Activated CD4-positive, alpha-beta T cell treated with anti-CD3 and anti-CD28 coated beads, Interleukin-2, amount 50 U/mL, for 48 hours (primary cell): Measurements from ENCODE around the gene POLD2.
"Not testable (repeated sequence)": the region's sequence is repeated elsewhere in the genome, so short reads cannot be mapped to it uniquely, and the experiment has no call there.

Source experiments
- DNase-seq, 2 experiments: peaks; one replicate each; pipeline ENCODE4 v3.0.0-alpha.2; 2020

The POLD2 gene

GRCh38 chr7:44138698-44139097 lies 15.3 kb upstream of the POLD2 start:
- no peak for DNase-seq

GRCh38 chr7:44136731-44137130 lies 13.4 kb upstream of the POLD2 start:
- DNase-seq = no peak

GRCh38 chr7:44134943-44135628 lies 11.7 kb upstream of the POLD2 start:
- no peak for DNase-seq

GRCh38 chr7:44133295-44133694 lies 9.9 kb upstream of the POLD2 start:
- DNase-seq = no peak

- DNase-seq = no peak
These were observed 8.7 kb upstream of the POLD2 start for GRCh38 chr7:44132039-44132438.

- DNase-seq = no peak
These were observed 8.1 kb upstream of the POLD2 start for GRCh38 chr7:44131173-44132029.

- DNase-seq = no peak
These were observed 5.6 kb upstream of the POLD2 start for GRCh38 chr7:44128721-44129582.

GRCh38 chr7:44127161-44127560 lies 3.8 kb upstream of the POLD2 start:
- no peak for DNase-seq

GRCh38 chr7:44126574-44126973 lies 3.2 kb upstream of the POLD2 start:
- DNase-seq = not testable (repeated sequence)

GRCh38 chr7:44124822-44125202 lies 1.5 kb upstream of the POLD2 start:
- DNase-seq = no peak

GRCh38 chr7:44122529-44122928 lies 819 bp downstream of the POLD2 start:
- DNase-seq = no peak

- DNase-seq = no peak
These were observed 1.5 kb downstream of the POLD2 start for GRCh38 chr7:44121761-44122420.

- no peak for DNase-seq
These were observed 3.0 kb downstream of the POLD2 start for GRCh38 chr7:44120395-44120794.

- DNase-seq = no peak
These were observed 3.4 kb downstream of the POLD2 start for GRCh38 chr7:44119829-44120380.

GRCh38 chr7:44117801-44118429 lies 5.4 kb downstream of the POLD2 start:
- DNase-seq = no peak

- no peak for DNase-seq
These were observed 6.3 kb downstream of the POLD2 start for GRCh38 chr7:44116789-44117666.

GRCh38 chr7:44116087-44116788 lies 7.1 kb downstream of the POLD2 start:
- DNase-seq = no peak

GRCh38 chr7:44114586-44115310 lies 8.6 kb downstream of the POLD2 start:
- no peak for DNase-seq

- DNase-seq = no peak
These were observed 9.5 kb downstream of the POLD2 start for GRCh38 chr7:44113764-44114354.
